Stimulated activated CD4-positive, alpha-beta T cell treated with anti-CD3 and anti-CD28 coated beads, Interleukin-1b, Interleukin-23, amount 100 ng/mL, for 4 hours (primary cell): ENCODE results near the gene SIAH1.
"Not testable (repeated sequence)": the region's sequence is repeated elsewhere in the genome, so short reads cannot be mapped to it uniquely, and the experiment has no call there.

Source experiments
- DNase-seq, 2 donors: peaks; one replicate each; pipeline ENCODE4 v3.0.0-alpha.2; 2020; ENCODE audit warnings: low read depth in 2 of 2

SIAH1 gene

GRCh38 chr16:48385253-48386150 lies at the start of gene SIAH1:
Gene SIAH1 (minus strand): TSS chr16:48385413. CDS start chr16:48362428, 22,985 bp downstream.
- DNase-seq: peak; percentile 87 to 90

- no peak for DNase-seq
Measured at GRCh38 chr16:48434653-48435317, 49.6 kb upstream of the SIAH1 start.

- DNase-seq: no peak
Measured at GRCh38 chr16:48433850-48434530, 48.8 kb upstream of the SIAH1 start.

- DNase-seq: no peak
Measured at GRCh38 chr16:48433116-48433849, 48.1 kb upstream of the SIAH1 start.

- no peak for DNase-seq
Measured at GRCh38 chr16:48432136-48432535, 46.9 kb upstream of the SIAH1 start.

- no peak for DNase-seq
Measured at GRCh38 chr16:48430890-48431289, 45.7 kb upstream of the SIAH1 start.

- no peak for DNase-seq
Measured at GRCh38 chr16:48426244-48427141, 41.3 kb upstream of the SIAH1 start.

GRCh38 chr16:48422537-48422936 lies 37.3 kb upstream of the SIAH1 start:
- no peak for DNase-seq

- DNase-seq: no peak
Measured at GRCh38 chr16:48421741-48422140, 36.5 kb upstream of the SIAH1 start.

- no peak for DNase-seq
Measured at GRCh38 chr16:48420437-48420836, 35.2 kb upstream of the SIAH1 start.

- DNase-seq: not testable (repeated sequence)
Measured at GRCh38 chr16:48416617-48417016, 31.4 kb upstream of the SIAH1 start.

GRCh38 chr16:48413272-48413671 lies 28.1 kb upstream of the SIAH1 start:
- no peak for DNase-seq

- no peak for DNase-seq
Measured at GRCh38 chr16:48409839-48410632, 24.8 kb upstream of the SIAH1 start.

- DNase-seq: no peak
Measured at GRCh38 chr16:48408688-48409087, 23.5 kb upstream of the SIAH1 start.

GRCh38 chr16:48405907-48406306 lies 20.7 kb upstream of the SIAH1 start:
- no peak for DNase-seq

- DNase-seq: no peak
Measured at GRCh38 chr16:48405153-48405552, 19.9 kb upstream of the SIAH1 start.

- not testable (repeated sequence) for DNase-seq
Measured at GRCh38 chr16:48402547-48402946, 17.3 kb upstream of the SIAH1 start.

GRCh38 chr16:48395375-48395774 lies 10.2 kb upstream of the SIAH1 start:
- DNase-seq: no peak

GRCh38 chr16:48394355-48394703 lies 9.1 kb upstream of the SIAH1 start:
- no peak for DNase-seq
